Left ventricle myocardium inferior (tissue), 1 donor: Measurements from ENCODE around the gene PPP4C. TPM values are rescaled to one million over a fixed set of nuclear protein-coding genes. Genes with fewer than 3 reads are reported as not detected.
"Not testable (repeated sequence)": the region's sequence is repeated elsewhere in the genome, so short reads cannot be mapped to it uniquely, and the experiment has no call there.

Experiments
- DNase-seq: peaks from one replicate; pipeline ENCODE4 v3.0.0-alpha.2; 2020
- H3K27ac ChIP-seq: fragments of 200-600 bp; replicated peaks from 2 replicates; pipeline ENCODE4 v1.8.0; 2021
- H3K27me3 ChIP-seq: fragments of 200-600 bp; 2 replicates; pipeline ENCODE4 v1.8.0; 2021; ENCODE audit warnings: low read depth
- H3K36me3 ChIP-seq: fragments of 200-600 bp; 2 replicates; pipeline ENCODE4 v1.8.0; 2021
- H3K4me1 ChIP-seq: fragments of 200-600 bp; 2 replicates; pipeline ENCODE4 v1.8.0; 2021
- H3K4me3 ChIP-seq: fragments of 200-600 bp; 2 replicates; pipeline ENCODE4 v1.8.0; 2021; ENCODE audit warnings: mild to moderate bottlenecking, moderate library complexity
- H3K9me3 ChIP-seq: fragments of 200-600 bp; replicated peaks from 2 replicates; pipeline ENCODE4 v1.8.0; 2021
- intact Hi-C: fragments of 100-400 bp; cut with micrococcal nuclease; formaldehyde crosslinking; loops from one replicate; pipeline ENCODE4 v1.11.0; 2022
- total RNA-seq: library from RNA; stranded (reverse); fragmentation: NEBNext Ultra II Directional; extraction: Animal tissue kit (Norgen Biotek cat#: 25700); gene quantifications from one replicate; pipeline ENCODE4 v1.2.1, GENCODE V29; 2021
- TF ChIP-seq, protein P1 (sequence below): fragments of 200-600 bp; IDR thresholded peaks from 2 replicates; pipeline ENCODE4 v1.8.0; 2021; ENCODE audit warnings: antibody characterized with exemption, mild to moderate bottlenecking, borderline replicate concordance
- donor health status: DM: no; HTN: yes; CAD: no; lungs with severe emphysema.

PPP4C gene
- total RNA-seq, 1 donor from 2014 or later = 32.2 TPM

DNA sequence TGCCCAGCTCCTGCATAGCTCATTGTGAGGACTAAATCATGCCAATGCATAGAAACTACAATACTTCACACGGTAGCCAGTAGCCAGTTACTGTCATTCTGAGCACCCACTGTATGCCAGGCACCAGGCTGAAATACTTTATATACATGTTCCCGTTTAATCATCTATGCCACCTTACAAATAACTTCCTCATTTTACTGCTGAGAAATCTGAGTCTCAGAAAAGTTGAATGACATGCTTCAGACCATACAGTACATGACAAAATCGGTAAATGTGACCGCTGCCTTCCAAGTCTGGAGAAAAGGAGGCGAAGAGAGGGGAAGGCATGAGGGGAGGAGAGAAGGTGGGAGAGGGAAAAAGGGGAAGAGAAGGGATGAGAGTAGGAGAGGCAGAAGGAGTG is 35.6 kb upstream of the PPP4C start:
- TF ChIP-seq, protein P1, sequence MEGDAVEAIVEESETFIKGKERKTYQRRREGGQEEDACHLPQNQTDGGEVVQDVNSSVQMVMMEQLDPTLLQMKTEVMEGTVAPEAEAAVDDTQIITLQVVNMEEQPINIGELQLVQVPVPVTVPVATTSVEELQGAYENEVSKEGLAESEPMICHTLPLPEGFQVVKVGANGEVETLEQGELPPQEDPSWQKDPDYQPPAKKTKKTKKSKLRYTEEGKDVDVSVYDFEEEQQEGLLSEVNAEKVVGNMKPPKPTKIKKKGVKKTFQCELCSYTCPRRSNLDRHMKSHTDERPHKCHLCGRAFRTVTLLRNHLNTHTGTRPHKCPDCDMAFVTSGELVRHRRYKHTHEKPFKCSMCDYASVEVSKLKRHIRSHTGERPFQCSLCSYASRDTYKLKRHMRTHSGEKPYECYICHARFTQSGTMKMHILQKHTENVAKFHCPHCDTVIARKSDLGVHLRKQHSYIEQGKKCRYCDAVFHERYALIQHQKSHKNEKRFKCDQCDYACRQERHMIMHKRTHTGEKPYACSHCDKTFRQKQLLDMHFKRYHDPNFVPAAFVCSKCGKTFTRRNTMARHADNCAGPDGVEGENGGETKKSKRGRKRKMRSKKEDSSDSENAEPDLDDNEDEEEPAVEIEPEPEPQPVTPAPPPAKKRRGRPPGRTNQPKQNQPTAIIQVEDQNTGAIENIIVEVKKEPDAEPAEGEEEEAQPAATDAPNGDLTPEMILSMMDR = no peak
- Histone ChIP-seq H3K4me3 (no peak overlapping the region), H3K27me3 (peaks cover 17% of the 10 kb centered on the region), H3K9me3 (no peaks in the 10 kb centered on the region), H3K4me1 (no peaks in the 10 kb centered on the region), H3K36me3 (no peaks in the 10 kb centered on the region), H3K27ac (no peak overlapping the region)
- intact Hi-C loops = no loop called here
- no peak for DNase-seq

DNA sequence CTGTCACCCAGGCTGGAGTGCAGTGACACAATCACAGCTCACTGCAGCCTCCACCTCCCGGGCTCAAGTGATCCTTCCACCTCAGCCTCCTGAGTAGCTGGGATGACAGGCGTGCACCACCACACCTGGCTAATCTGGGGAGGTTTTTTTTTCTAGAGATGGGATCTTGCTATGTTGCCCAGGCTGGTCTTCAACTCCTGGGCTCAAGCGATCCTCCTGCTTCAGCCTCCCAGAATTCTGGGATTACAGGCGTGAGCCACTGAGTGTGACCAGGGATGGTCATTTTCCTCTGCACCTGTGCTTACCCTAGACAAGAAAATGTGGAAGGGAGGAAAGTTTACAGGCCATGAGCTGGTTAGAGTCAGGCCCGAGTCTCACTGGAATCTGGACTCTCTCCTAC is 35.1 kb upstream of the PPP4C start:
- intact Hi-C loops, DNase-seq, H3K36me3 ChIP-seq, H3K4me1 ChIP-seq, H3K4me3 ChIP-seq, H3K9me3 ChIP-seq, H3K27ac ChIP-seq: not testable (repeated sequence)
- H3K27me3 ChIP-seq = peaks cover 12% of the 10 kb centered on the region

DNA sequence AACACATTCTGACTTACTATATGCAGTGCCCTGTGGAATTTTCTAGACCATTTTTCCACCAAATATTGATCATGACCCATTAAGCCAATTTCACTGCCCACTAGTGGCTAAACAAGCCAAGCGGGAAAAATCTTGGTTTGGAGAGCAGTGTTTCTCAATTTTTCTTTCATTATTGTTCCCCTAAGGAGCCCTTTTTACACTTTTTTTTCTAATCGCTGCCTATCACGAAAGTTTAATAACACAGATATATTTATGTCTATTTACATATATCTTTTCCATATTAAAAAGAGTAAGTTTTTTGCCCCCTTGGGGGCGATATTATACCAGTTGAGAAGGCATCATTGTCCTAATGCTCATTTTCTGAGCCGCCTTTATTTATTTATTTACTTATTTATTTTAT is 34.0 kb upstream of the PPP4C start:
- DNase-seq = no peak
- Histone ChIP-seq H3K27me3 (peaks cover under 1% of the 10 kb centered on the region), H3K4me1 (no peaks in the 10 kb centered on the region), H3K27ac (no peak overlapping the region), H3K4me3 (no peak overlapping the region), H3K9me3 (no peaks in the 10 kb centered on the region), H3K36me3 (no peaks in the 10 kb centered on the region)
- intact Hi-C loops = no loop called here
- TF ChIP-seq, protein P1 = peak; percentile 60

DNA sequence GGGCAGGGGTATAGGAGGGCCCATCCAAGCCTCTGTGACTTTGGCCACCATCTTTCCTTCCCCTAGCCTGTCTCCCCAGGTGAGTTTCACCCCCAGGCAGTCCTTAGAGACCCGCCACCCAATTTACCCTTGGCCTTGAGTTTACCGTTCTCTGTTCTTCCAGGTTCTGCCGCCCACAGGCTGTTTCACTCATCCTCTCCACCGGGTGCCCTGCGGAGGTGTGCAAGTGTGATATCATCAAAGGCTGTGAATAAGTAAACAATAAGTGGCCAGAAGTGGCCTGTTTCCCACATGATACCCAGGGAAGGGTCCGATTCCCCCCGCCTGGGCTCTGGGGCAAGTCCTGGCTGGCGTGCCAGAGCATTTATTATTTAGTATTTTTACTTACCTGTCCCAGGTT is 29.6 kb upstream of the PPP4C start:
- Histone ChIP-seq H3K4me1 (no peaks in the 10 kb centered on the region), H3K9me3 (no peaks in the 10 kb centered on the region), H3K36me3 (no peaks in the 10 kb centered on the region), H3K27ac (no peak overlapping the region), H3K27me3 (no peaks in the 10 kb centered on the region), H3K4me3 (no peak overlapping the region)
- intact Hi-C loops = no loop called here
- no peak for DNase-seq
- TF ChIP-seq, protein P1 = no peak

DNA sequence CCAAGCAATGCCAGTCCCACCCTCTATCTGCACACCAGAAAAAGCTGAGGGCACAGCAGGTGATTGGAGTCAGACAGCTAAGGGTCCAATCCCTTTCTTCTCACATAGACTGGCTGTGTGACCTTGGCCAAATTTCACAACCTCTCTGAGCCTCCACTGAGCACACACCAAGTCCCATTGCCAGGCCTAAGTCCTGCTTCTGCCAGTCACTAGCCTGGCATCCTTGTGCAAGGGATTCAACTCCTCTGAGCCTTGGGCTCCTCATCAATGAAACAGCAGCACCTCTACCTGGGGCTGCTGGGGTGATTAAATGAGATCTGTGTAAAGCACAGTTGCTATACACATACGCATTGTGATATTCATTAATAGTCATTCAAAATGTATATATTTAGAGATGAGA is 29.2 kb upstream of the PPP4C start:
- no peaks in the 10 kb centered on the region for H3K36me3 ChIP-seq
- no peaks in the 10 kb centered on the region for H3K4me1 ChIP-seq
- no peaks in the 10 kb centered on the region for H3K9me3 ChIP-seq
- TF ChIP-seq, protein P1 = no peak
- no peak overlapping the region for H3K27ac ChIP-seq
- DNase-seq = no peak
- intact Hi-C loops = no loop called here
- no peak overlapping the region for H3K4me3 ChIP-seq
- H3K27me3 ChIP-seq = no peaks in the 10 kb centered on the region

DNA sequence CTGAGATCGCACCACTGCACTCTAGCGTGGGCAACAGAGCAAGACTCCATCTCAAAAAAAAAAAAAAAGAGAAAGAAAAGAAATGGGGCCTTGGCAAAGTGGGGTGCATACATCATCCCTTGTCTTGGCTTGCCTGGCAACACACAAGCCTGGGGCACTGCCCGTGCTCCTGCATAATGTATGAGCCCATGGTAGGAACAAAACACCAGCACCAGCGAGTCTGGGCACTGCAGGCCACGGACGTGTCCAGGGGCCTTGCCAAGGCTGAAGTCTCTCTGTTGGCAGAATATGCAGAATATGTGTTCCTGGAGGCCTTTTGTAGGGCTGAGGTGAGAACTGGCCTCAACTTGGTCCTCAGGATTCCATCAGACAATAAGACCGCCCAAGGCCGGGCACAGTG is 25.9 kb upstream of the PPP4C start:
- TF ChIP-seq, protein P1 = no peak
- H3K4me3 ChIP-seq = no peak overlapping the region
- DNase-seq = no peak
- H3K36me3 ChIP-seq = no peaks in the 10 kb centered on the region
- intact Hi-C loops = no loop called here
- peaks cover 21% of the 10 kb centered on the region for H3K4me1 ChIP-seq
- H3K27me3 ChIP-seq = no peaks in the 10 kb centered on the region
- H3K27ac ChIP-seq = no peak overlapping the region
- H3K9me3 ChIP-seq = no peaks in the 10 kb centered on the region
